GM12872 (cell line): ENCODE data around the gene PIK3C2G.

Experiments
- CTCF ChIP-seq: IDR thresholded peaks from 3 replicates; pipeline ENCODE4 v1.5.1; 2011; ENCODE audit warnings: low read depth, mild to moderate bottlenecking, low read length, moderate library complexity; ENCODE audit not compliant: insufficient read depth

The PIK3C2G gene

GRCh38 chr12:18580706-18581105 lies 319.4 kb downstream of the PIK3C2G start:
- TF ChIP-seq CTCF, result no peak

GRCh38 chr12:18581232-18581962 lies 320.1 kb downstream of the PIK3C2G start:
- no peak for TF ChIP-seq CTCF

GRCh38 chr12:18583655-18584054 lies 322.3 kb downstream of the PIK3C2G start:
- TF ChIP-seq CTCF, result no peak

- TF ChIP-seq CTCF, result no peak
Observed at GRCh38 chr12:18586581-18586980, 325.3 kb downstream of the PIK3C2G start.

- no peak for TF ChIP-seq CTCF
Observed at GRCh38 chr12:18589316-18589715, 328.0 kb downstream of the PIK3C2G start.

- no peak for TF ChIP-seq CTCF
Observed at GRCh38 chr12:18591473-18591872, 330.2 kb downstream of the PIK3C2G start.

GRCh38 chr12:18595412-18595811 lies 334.1 kb downstream of the PIK3C2G start:
- TF ChIP-seq CTCF, result no peak
